K562 (cell line): ENCODE measurements around the gene TGM5. TPM values are rescaled to one million over a fixed set of nuclear protein-coding genes. Genes with fewer than 3 reads are reported as not detected.

Experiments
- ATAC-seq: fragments of 200-7000 bp; cut with Tn5 transposase; 3 replicates; pipeline ENCODE4 v1.9.1; 2020; ENCODE audit warnings: moderate library complexity
- BruUV-seq: library from RNA; stranded (reverse); fragments of 400-500 nt; replicated peaks from 2 replicates; lab custom pipeline; 2021; lab: Mats Ljungman, UMichigan
- CTCF ChIA-PET: fragments of 300-600 bp; formaldehyde crosslinking; extraction: SDS; loops from one replicate; lab custom pipeline; 2021; ENCODE audit warnings: low intra/inter-chr PET ratio; lab: Yijun Ruan, JAX
- POLR2A ChIA-PET: fragments of 300-600, 350-650 bp; sonication (Branson Sonifier 250); formaldehyde crosslinking; extraction: SDS; loops from one replicate; lab custom pipeline; 2021; ENCODE audit warnings: antibody characterized with exemption, inconsistent platforms; lab: Yijun Ruan, JAX
- DNase-seq, 4 experiments: peaks; one replicate each; pipeline versions ENCODE4 v3.0.0 to v3.0.0-alpha.2; 2011 to 2018; ENCODE audit warnings: low spot score in 3 of 4, mixed read lengths in 3 of 4; ENCODE audit errors: extremely low read depth in 1 of 4
- FAIRE-seq: peaks from 2 replicates; lab custom pipeline; 2011; peaks lifted over from hg19 to GRCh38; lab: Jason Lieb, UNC
- H2AFZ ChIP-seq: 2 replicates; pipeline ENCODE4 v1.6.0; 2011; ENCODE audit warnings: low read depth, low read length, control low read depth, inconsistent platforms
- H3K27ac ChIP-seq: fragments of 200-600 bp; 3 replicates; pipeline ENCODE4 v1.8.0; 2011; ENCODE audit warnings: low read depth, mild to moderate bottlenecking, control low read depth, inconsistent platforms, low read length, moderate library complexity, mixed read lengths; ENCODE audit errors: extremely low read depth
- H3K27me3 ChIP-seq, 2 experiments: fragments of 300-600 bp in 1 of 2; 2 replicates in 1 of 2; 3 replicates in 1 of 2; pipeline versions ENCODE4 v1.6.0 to v1.8.0; 2011; ENCODE audit warnings: inconsistent platforms in 2 of 2, low read length in 2 of 2, mild to moderate bottlenecking in 1 of 2, mixed read lengths in 1 of 2, moderate library complexity in 1 of 2; ENCODE audit not compliant: control insufficient read depth in 2 of 2, insufficient read depth in 2 of 2
- H3K36me3 ChIP-seq: fragments of 300-600 bp; 3 replicates; pipeline ENCODE4 v1.8.0; 2011; ENCODE audit warnings: mild to moderate bottlenecking, low read length, inconsistent platforms; ENCODE audit not compliant: control insufficient read depth, insufficient read depth
- H3K4me1 ChIP-seq, 2 experiments: fragments of 200-600 bp in 1 of 2; replicated peaks in 1 of 2; 2 replicates in 1 of 2; 3 replicates in 1 of 2; pipeline versions ENCODE4 v1.5.1 to v1.8.0; 2011; ENCODE audit warnings: inconsistent platforms in 2 of 2, low read length in 2 of 2, mild to moderate bottlenecking in 1 of 2, mixed read lengths in 1 of 2, moderate library complexity in 1 of 2; ENCODE audit not compliant: control insufficient read depth in 2 of 2, insufficient read depth in 2 of 2
- H3K4me2 ChIP-seq: 2 replicates; pipeline ENCODE4 v1.6.1; 2011; ENCODE audit warnings: low read length, control low read depth, inconsistent platforms, mixed read lengths; ENCODE audit not compliant: insufficient read depth
- H3K4me3 ChIP-seq: fragments of 200-600 bp; sonication (generic), shearing (Covaris generic); 2 replicates; pipeline ENCODE4 v1.5.1; 2016; ENCODE audit warnings: control low read depth, inconsistent platforms
- H3K79me2 ChIP-seq: fragments of 200-600 bp; 3 replicates; pipeline ENCODE4 v1.8.0; 2011; ENCODE audit warnings: low read length, inconsistent platforms; ENCODE audit not compliant: control insufficient read depth, insufficient read depth
- H3K9ac ChIP-seq, 2 experiments: 2 replicates each; pipeline versions ENCODE4 v1.6.0 to v1.6.1; 2011; ENCODE audit warnings: low read depth in 2 of 2, low read length in 2 of 2, control low read depth in 1 of 2, inconsistent platforms in 1 of 2, mild to moderate bottlenecking in 1 of 2, mixed read lengths in 1 of 2; ENCODE audit not compliant: insufficient read depth in 1 of 2
- H3K9me1 ChIP-seq: one replicate; pipeline ENCODE4 v1.6.0; 2011; ENCODE audit warnings: inconsistent platforms, mild to moderate bottlenecking, low read length, moderate library complexity; ENCODE audit not compliant: control insufficient read depth, insufficient read depth
- H3K9me3 ChIP-seq: replicated peaks from 2 replicates; pipeline ENCODE4 v1.5.1; 2011; ENCODE audit warnings: low read depth, low read length, inconsistent platforms; ENCODE audit not compliant: control insufficient read depth, insufficient read depth
- H4K20me1 ChIP-seq: replicated peaks from 2 replicates; pipeline ENCODE4 v1.6.1; 2011; ENCODE audit warnings: low read length, inconsistent platforms, mixed read lengths; ENCODE audit not compliant: control insufficient read depth, insufficient read depth
- CGGBP1 ChIP-seq: fragments of 250-450 bp; sonication (Bioruptor Pico); IDR thresholded peaks from 2 replicates; pipeline ENCODE4 v1.9.0; 2021; ENCODE audit warnings: mild to moderate bottlenecking
- CTBP1 ChIP-seq: fragments of 450-650 bp; IDR thresholded peaks from 2 replicates; pipeline ENCODE4 v1.6.1; 2016; ENCODE audit warnings: borderline replicate concordance
- FOS ChIP-seq: IDR thresholded peaks from 3 replicates; pipeline ENCODE4 v1.6.1; 2011; ENCODE audit not compliant: insufficient read length; ENCODE audit errors: extremely low read depth
- FOXM1 ChIP-seq, 2 experiments: fragments of 450-650 bp in 1 of 2; sonication (generic) in 1 of 2; formaldehyde crosslinking in 1 of 2; IDR thresholded peaks; 2 replicates each; pipeline versions ENCODE4 v1.6.1 to v1.9.0; 2017 to 2022; ENCODE audit warnings: low read depth in 2 of 2, mild to moderate bottlenecking in 2 of 2, missing genetic modification reagents in 1 of 2, moderate library complexity in 1 of 2
- GTF2F1 ChIP-seq: IDR thresholded peaks from 2 replicates; pipeline ENCODE4 v1.6.1; 2011; ENCODE audit warnings: low read depth, low read length, improper control_type of control experiment
- KHSRP ChIP-seq: fragments of 450-650 bp; IDR thresholded peaks from 2 replicates; pipeline ENCODE4 v1.6.1; 2017
- MYBL2 ChIP-seq, 2 experiments: fragments of 450-650 bp in 1 of 2; sonication (generic) in 1 of 2; formaldehyde crosslinking in 1 of 2; IDR thresholded peaks; 2 replicates each; pipeline versions ENCODE4 v1.6.1 to v1.8.1; 2017 to 2022; ENCODE audit warnings: borderline replicate concordance in 1 of 2, inconsistent platforms in 1 of 2, low read depth in 1 of 2, mild to moderate bottlenecking in 1 of 2, missing genetic modification reagents in 1 of 2, moderate library complexity in 1 of 2
- NFE2L1 ChIP-seq: fragments of 450-650 bp; IDR thresholded peaks from 2 replicates; pipeline ENCODE4 v1.6.1; 2016; ENCODE audit warnings: missing genetic modification characterization, low read depth, mild to moderate bottlenecking, missing compliant biosample characterization, moderate library complexity, borderline replicate concordance
- NR2C2 ChIP-seq, 2 experiments: fragments of 200-800 bp in 1 of 2; sonication (Bioruptor generic) in 1 of 2; sonication (generic) in 1 of 2; formaldehyde crosslinking in 1 of 2; IDR thresholded peaks; 2 replicates each; pipeline versions ENCODE4 v1.6.1 to v1.8.0; 2016 to 2022; ENCODE audit warnings: mild to moderate bottlenecking in 1 of 2, missing compliant biosample characterization in 1 of 2, missing genetic modification characterization in 1 of 2, missing genetic modification reagents in 1 of 2
- NR2F6 ChIP-seq: fragments of 450-650 bp; formaldehyde crosslinking; IDR thresholded peaks from 2 replicates; pipeline ENCODE4 v1.4.0; 2020; ENCODE audit warnings: mild to moderate bottlenecking
- PYGO2 ChIP-seq: fragments of 450-650 bp; IDR thresholded peaks from 2 replicates; pipeline ENCODE4 v1.6.1; 2016; ENCODE audit warnings: mild to moderate bottlenecking, missing genetic modification characterization, moderate library complexity, missing compliant biosample characterization
- RBM34 ChIP-seq: fragments of 200-400 bp; formaldehyde crosslinking; IDR thresholded peaks from 2 replicates; pipeline ENCODE4 v1.6.1; 2018; ENCODE audit warnings: low read length, borderline replicate concordance; ENCODE audit not compliant: insufficient read depth
- SFPQ ChIP-seq: fragments of 200-400 bp; formaldehyde crosslinking; IDR thresholded peaks from 2 replicates; pipeline ENCODE4 v1.6.1; 2017; ENCODE audit warnings: mild to moderate bottlenecking, low read depth, low read length, moderate library complexity
- TFE3 ChIP-seq: fragments of 450-650 bp; formaldehyde crosslinking; IDR thresholded peaks from 2 replicates; pipeline ENCODE4 v1.4.0; 2020; ENCODE audit warnings: mild to moderate bottlenecking, mixed read lengths
- ZNF146 ChIP-seq: IDR thresholded peaks from one replicate; pipeline ENCODE4 v1.6.1; 2018; ENCODE audit warnings: missing compliant biosample characterization; ENCODE audit not compliant: unreplicated experiment
- ZNF3 ChIP-seq: fragments of 250-450 bp; sonication (Bioruptor Pico); IDR thresholded peaks from 2 replicates; pipeline ENCODE4 v1.5.0; 2021; ENCODE audit warnings: mild to moderate bottlenecking, moderate library complexity
- ZNF311 ChIP-seq: fragments of 250-450 bp; sonication (Bioruptor Pico); IDR thresholded peaks from 2 replicates; pipeline ENCODE4 v1.4.0; 2020; ENCODE audit warnings: mild to moderate bottlenecking, moderate library complexity
- WGBS: fragments of 100-300 bp; shearing (Covaris generic); methylation state at CpG from one replicate; pipeline ENCODE4 v1.1.6; 2016; ENCODE audit warnings: low coverage, mixed read lengths; ENCODE audit not compliant: insufficient coverage; ENCODE audit errors: missing lambda C conversion rate; 5-methylcytosine and 5-hydroxymethylcytosine counted together
- in situ Hi-C: fragments of 300-500 bp; cut with MboI; formaldehyde crosslinking; loops from 4 replicates; pipeline ENCODE4 v1.15.0; 2018; ENCODE audit warnings: inconsistent platforms, mixed read lengths
- intact Hi-C: fragments of 100-400 bp; cut with micrococcal nuclease; formaldehyde crosslinking; loops from 2 replicates; pipeline ENCODE4 v1.14.2; 2022
- polyA plus RNA-seq, 8 experiments: library from polyadenylated mRNA; depleted of rRNA in 4 of 8; stranded (reverse) in 5 of 8; unstranded in 3 of 8; fragments of >200 nt; fragmentation: Nextera tagmentation in 2 of 8; fragmentation: Illumina TruSeq in 1 of 8; extraction: Ambion mirVana in 2 of 8; extraction: Trizol in 1 of 8; gene quantifications; 2 replicates each; pipeline versions ENCODE4 v1.2.1 to v1.2.3, GENCODE V29; 2011 to 2014; ENCODE audit warnings: inconsistent platforms in 1 of 8, missing spikeins in 1 of 8
- total RNA-seq, 7 experiments: library from RNA; depleted of rRNA in 6 of 7; stranded (reverse); fragments of >200 nt in 6 of 7; fragmentation: Illumina TruSeq in 2 of 7; extraction: Trizol in 2 of 7; gene quantifications; 2 replicates each; pipeline versions ENCODE4 v1.2.1 to v1.2.3, GENCODE V29; 2011 to 2021; ENCODE audit warnings: low replicate concordance in 1 of 7

The TGM5 gene
- total and polyA plus RNA-seq, 9 of the 15 experiments (the other 6 are each of a cell fraction or from before 2014, with no cell fraction given) = 0.03 to 0.10 (median 0.07) TPM; not detected in 6

- TF ChIP-seq NR2C2 (CRISPR knock-in tag; IDR thresholded peaks at IDR 0.05) = no peak
- TF ChIP-seq NR2C2 (tag; IDR thresholded peaks at IDR 0.05) = no peak
- TF ChIP-seq SFPQ = no peak
- TF ChIP-seq RBM34 = no peak
- TF ChIP-seq FOXM1 (IDR thresholded peaks at IDR 0.05; ENCODE audit: low read depth) = no peak
- no peak for TF ChIP-seq FOXM1 (CRISPR knock-in tag; IDR thresholded peaks at IDR 0.05; ENCODE audit: low read depth)
- no peak for TF ChIP-seq ZNF146 (CRISPR knock-in tag)
- TF ChIP-seq CTBP1 = no peak
Measured at GRCh38 chr15:43237842-43238470, 28.8 kb downstream of the TGM5 start (continued).

- ChIA-PET POLR2A (interaction anchor here (0.6 to 1.3 kb wide), 2 partner anchors 10 to 145 kb away, joined by 3 to 9 read pairs; no protein-coding TSS in a partner anchor), CTCF (interaction anchor here (0.6 kb wide), 1 partner anchor 23 kb away, joined by 3 read pairs; no protein-coding TSS in a partner anchor)
- Histone ChIP-seq H3K4me3 (no peak overlapping the region), H4K20me1 (no peaks in the 10 kb centered on the region), H3K9me1 (no peaks in the 10 kb centered on the region), H3K9ac (no peak overlapping the region), H2AFZ (peak overlapping the region; percentile 44; the same call in 1 of the 2 replicates), H3K9me3 (no peaks in the 10 kb centered on the region), H3K36me3 (no peaks in the 10 kb centered on the region), H3K79me2 (no peaks in the 10 kb centered on the region), H3K4me1 (peaks cover 16 to 25% of the 10 kb centered on the region in 2 experiments), H3K27me3 (no peaks in the 10 kb centered on the region), H3K4me2 (no peak overlapping the region), H3K27ac (no peak overlapping the region)
- ATAC-seq = no peak
- DNase-seq = no peak
- no peak for FAIRE-seq
- intact Hi-C loops = no loop called here
- 51% methylated on average over 6 of the region's 6 CpGs for WGBS
- BruUV-seq = no TSS peak
- in situ Hi-C loops = no loop called here
- TF ChIP-seq NFE2L1 (tag) = no peak
- no peak for TF ChIP-seq ZNF311 (CRISPR knock-in tag)
- no peak for TF ChIP-seq PYGO2 (tag)
- TF ChIP-seq TFE3 (CRISPR knock-in tag) = no peak
- no peak for TF ChIP-seq NR2F6 (CRISPR knock-in tag)
- TF ChIP-seq MYBL2 (IDR thresholded peaks at IDR 0.05; ENCODE audit: low read depth) = no peak
- TF ChIP-seq MYBL2 (CRISPR knock-in tag; IDR thresholded peaks at IDR 0.05; ENCODE audit: borderline replicate concordance) = no peak
- no peak for TF ChIP-seq FOS
- TF ChIP-seq GTF2F1 = no peak
- TF ChIP-seq CGGBP1 (CRISPR knock-in tag) = no peak
- no peak for TF ChIP-seq ZNF3 (CRISPR knock-in tag)
- no peak for TF ChIP-seq KHSRP
Measured at GRCh38 chr15:43235536-43235935, 31.2 kb downstream of the TGM5 start.
